Ishikawa (cell line): Measurements from ENCODE around the gene TMEM221.

Source experiments
- CEBPB ChIP-seq: IDR thresholded peaks from 2 replicates; pipeline ENCODE4 v1.6.1; 2012
- CREB1 ChIP-seq: IDR thresholded peaks from 2 replicates; pipeline ENCODE4 v1.6.1; 2012; ENCODE audit warnings: low read depth
- EGR1 ChIP-seq: IDR thresholded peaks from 2 replicates; pipeline ENCODE4 v1.6.1; 2012
- EP300 ChIP-seq: IDR thresholded peaks from 2 replicates; pipeline ENCODE4 v1.6.1; 2012; ENCODE audit warnings: borderline replicate concordance
- FOXM1 ChIP-seq: IDR thresholded peaks from 2 replicates; pipeline ENCODE4 v1.6.1; 2012; ENCODE audit warnings: low read depth, borderline replicate concordance
- MAX ChIP-seq: IDR thresholded peaks from 2 replicates; pipeline ENCODE4 v1.6.1; 2012
- RAD21 ChIP-seq: IDR thresholded peaks from 2 replicates; pipeline ENCODE4 v1.6.1; 2012; ENCODE audit warnings: low read depth
- REST ChIP-seq: IDR thresholded peaks from 2 replicates; pipeline ENCODE4 v1.6.1; 2012; ENCODE audit warnings: low read depth, mild to moderate bottlenecking
- TCF12 ChIP-seq: IDR thresholded peaks from 2 replicates; pipeline ENCODE4 v1.6.1; 2012; ENCODE audit warnings: low read depth
- YY1 ChIP-seq: IDR thresholded peaks from 2 replicates; pipeline ENCODE4 v1.6.1; 2012; ENCODE audit warnings: low read depth

DNA sequence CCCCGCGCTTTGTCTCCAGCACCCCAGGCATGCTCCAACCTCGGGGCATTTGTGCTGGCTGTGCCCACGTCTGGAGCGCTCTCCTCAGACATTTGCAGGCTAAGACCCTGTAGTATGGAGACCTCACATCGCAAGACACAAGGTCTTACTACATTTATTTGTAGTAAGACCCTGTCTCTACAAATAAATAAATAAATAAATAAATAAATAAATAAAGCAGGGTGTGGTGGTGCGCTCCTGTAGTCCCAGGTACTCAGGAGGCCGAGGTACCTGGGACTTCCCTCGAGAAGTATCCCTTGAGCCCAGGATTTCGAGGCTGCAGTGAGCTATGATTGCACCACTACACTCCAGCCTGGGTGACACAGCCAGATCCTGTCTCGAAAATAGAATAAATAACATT is 7.7 kb upstream of the TMEM221 start:
- TF ChIP-seq RAD21 (no peak), TCF12 (no peak), CEBPB (no peak), CREB1 (no peak), YY1 (no peak), EGR1 (no peak), REST (no peak), EP300 (no peak), MAX (no peak), FOXM1 (no peak)
